K562 (cell line): ENCODE measurements around the gene FERMT3. TPM values are rescaled to one million over a fixed set of nuclear protein-coding genes. Genes with fewer than 3 reads are reported as not detected.
A peak's percentile ranks its signal among the peaks of the same experiment; 100 is the strongest.

ENCODE experiments used
- ADNP ChIP-seq: fragments of 200-800 bp; sonication (Bioruptor generic); IDR thresholded peaks from 2 replicates; pipeline ENCODE4 v1.6.1; 2016; ENCODE audit warnings: missing genetic modification characterization, missing compliant biosample characterization
- GTF2B ChIP-seq: IDR thresholded peaks from 2 replicates; pipeline ENCODE4 v1.6.1; 2011; ENCODE audit not compliant: insufficient read length; ENCODE audit errors: extremely low read depth
- HDAC3 ChIP-seq: fragments of 450-650 bp; IDR thresholded peaks from 2 replicates; pipeline ENCODE4 v1.6.1; 2018; ENCODE audit warnings: borderline replicate concordance, mild to moderate bottlenecking, moderate library complexity; ENCODE audit not compliant: partially characterized antibody
- HES1 ChIP-seq: fragments of 450-650 bp; IDR thresholded peaks from 2 replicates; pipeline ENCODE4 v1.6.1; 2016; ENCODE audit warnings: low read depth, mild to moderate bottlenecking, moderate library complexity
- HIVEP1 ChIP-seq: fragments of 250-450 bp; sonication (Bioruptor Pico); IDR thresholded peaks from 2 replicates; pipeline ENCODE4 v1.4.0; 2020; ENCODE audit warnings: mild to moderate bottlenecking
- L3MBTL2 ChIP-seq: fragments of 450-650 bp; IDR thresholded peaks from 2 replicates; pipeline ENCODE4 v1.6.1; 2016; ENCODE audit warnings: mild to moderate bottlenecking, moderate library complexity
- MXD1 ChIP-seq: fragments of 250-450 bp; sonication (Bioruptor Pico); IDR thresholded peaks from 2 replicates; pipeline ENCODE4 v1.8.0; 2021; ENCODE audit warnings: borderline replicate concordance, mild to moderate bottlenecking, moderate library complexity; ENCODE audit not compliant: poor library complexity, severe bottlenecking
- SIN3A ChIP-seq, 2 experiments: fragments of 150-350 bp in 1 of 2; IDR thresholded peaks; 2 replicates each; pipeline ENCODE4 v1.6.1; 2011 to 2016; ENCODE audit warnings: borderline replicate concordance in 2 of 2, low read depth in 2 of 2, low read length in 2 of 2, mild to moderate bottlenecking in 2 of 2, moderate library complexity in 2 of 2; ENCODE audit not compliant: control insufficient read depth in 1 of 2
- ZBTB11 ChIP-seq, 3 experiments: fragments of 200-800 bp in 1 of 3; fragments of 250-450 bp in 1 of 3; fragments of 450-650 bp in 1 of 3; sonication (Bioruptor Pico) in 1 of 3; sonication (Bioruptor generic) in 1 of 3; formaldehyde crosslinking in 1 of 3; IDR thresholded peaks; 2 replicates each; pipeline versions ENCODE4 v1.6.1 to v1.8.0; 2016 to 2022; ENCODE audit warnings: mild to moderate bottlenecking in 2 of 3, missing genetic modification characterization in 2 of 3, missing compliant biosample characterization in 1 of 3, moderate library complexity in 1 of 3
- ZNF311 ChIP-seq: fragments of 250-450 bp; sonication (Bioruptor Pico); IDR thresholded peaks from 2 replicates; pipeline ENCODE4 v1.4.0; 2020; ENCODE audit warnings: mild to moderate bottlenecking, moderate library complexity
- ZNF75A ChIP-seq: fragments of 450-650 bp; formaldehyde crosslinking; IDR thresholded peaks from 2 replicates; pipeline ENCODE4 v1.4.0; 2020; ENCODE audit warnings: mild to moderate bottlenecking
- polyA plus RNA-seq, 8 experiments: library from polyadenylated mRNA; depleted of rRNA in 4 of 8; stranded (reverse) in 5 of 8; unstranded in 3 of 8; fragments of >200 nt; fragmentation: Nextera tagmentation in 2 of 8; fragmentation: Illumina TruSeq in 1 of 8; extraction: Ambion mirVana in 2 of 8; extraction: Trizol in 1 of 8; gene quantifications; 2 replicates each; pipeline versions ENCODE4 v1.2.1 to v1.2.3, GENCODE V29; 2011 to 2014; ENCODE audit warnings: inconsistent platforms in 1 of 8, missing spikeins in 1 of 8
- total RNA-seq, 7 experiments: library from RNA; depleted of rRNA in 6 of 7; stranded (reverse); fragments of >200 nt in 6 of 7; fragmentation: Illumina TruSeq in 2 of 7; extraction: Trizol in 2 of 7; gene quantifications; 2 replicates each; pipeline versions ENCODE4 v1.2.1 to v1.2.3, GENCODE V29; 2011 to 2021; ENCODE audit warnings: low replicate concordance in 1 of 7
- TF ChIP-seq, protein P1 (sequence below): sonication (generic); formaldehyde crosslinking; IDR thresholded peaks from 2 replicates; pipeline ENCODE4 v1.9.0; 2022; ENCODE audit warnings: mild to moderate bottlenecking, missing genetic modification reagents
- TF ChIP-seq, protein P2 (sequence below): sonication (generic); formaldehyde crosslinking; IDR thresholded peaks from 2 replicates; pipeline ENCODE4 v1.8.0; 2022; ENCODE audit warnings: missing genetic modification reagents, mild to moderate bottlenecking, moderate library complexity, borderline replicate concordance
- TF ChIP-seq, protein P3 (sequence below): fragments of 250-450 bp; sonication (Bioruptor Pico); IDR thresholded peaks from 2 replicates; pipeline ENCODE4 v1.4.0; 2020; ENCODE audit warnings: borderline replicate concordance

The FERMT3 gene
- total and polyA plus RNA-seq, 9 of the 15 experiments (the other 6 are each of a cell fraction or from before 2014, with no cell fraction given), result 3.2 to 275 (median 79.7) TPM

GRCh38 chr11:64181506-64182411 is 24.8 kb upstream of the FERMT3 start (continued):
- TF ChIP-seq, protein P1, sequence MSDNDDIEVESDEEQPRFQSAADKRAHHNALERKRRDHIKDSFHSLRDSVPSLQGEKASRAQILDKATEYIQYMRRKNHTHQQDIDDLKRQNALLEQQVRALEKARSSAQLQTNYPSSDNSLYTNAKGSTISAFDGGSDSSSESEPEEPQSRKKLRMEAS, result peak; percentile 84
- TF ChIP-seq SIN3A (IDR thresholded peaks at IDR 0.05; ENCODE audit: borderline replicate concordance in 2 of 2, control insufficient read depth in 1 of 2, low read depth in 2 of 2, low read length in 2 of 2), result peak in 1 of 2 experiments; percentile 56; a peak in 1 of 4 replicates
- no peak for TF ChIP-seq ZNF311 (CRISPR knock-in tag)
- TF ChIP-seq, protein P2, sequence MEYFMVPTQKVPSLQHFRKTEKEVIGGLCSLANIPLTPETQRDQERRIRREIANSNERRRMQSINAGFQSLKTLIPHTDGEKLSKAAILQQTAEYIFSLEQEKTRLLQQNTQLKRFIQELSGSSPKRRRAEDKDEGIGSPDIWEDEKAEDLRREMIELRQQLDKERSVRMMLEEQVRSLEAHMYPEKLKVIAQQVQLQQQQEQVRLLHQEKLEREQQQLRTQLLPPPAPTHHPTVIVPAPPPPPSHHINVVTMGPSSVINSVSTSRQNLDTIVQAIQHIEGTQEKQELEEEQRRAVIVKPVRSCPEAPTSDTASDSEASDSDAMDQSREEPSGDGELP (CRISPR knock-in tag), result peak; percentile 91
- TF ChIP-seq GTF2B, result no peak
- no peak for TF ChIP-seq HIVEP1 (CRISPR knock-in tag)
- no peak for TF ChIP-seq ADNP (tag)
- no peak for TF ChIP-seq ZNF75A (CRISPR knock-in tag)
- TF ChIP-seq, protein P3, sequence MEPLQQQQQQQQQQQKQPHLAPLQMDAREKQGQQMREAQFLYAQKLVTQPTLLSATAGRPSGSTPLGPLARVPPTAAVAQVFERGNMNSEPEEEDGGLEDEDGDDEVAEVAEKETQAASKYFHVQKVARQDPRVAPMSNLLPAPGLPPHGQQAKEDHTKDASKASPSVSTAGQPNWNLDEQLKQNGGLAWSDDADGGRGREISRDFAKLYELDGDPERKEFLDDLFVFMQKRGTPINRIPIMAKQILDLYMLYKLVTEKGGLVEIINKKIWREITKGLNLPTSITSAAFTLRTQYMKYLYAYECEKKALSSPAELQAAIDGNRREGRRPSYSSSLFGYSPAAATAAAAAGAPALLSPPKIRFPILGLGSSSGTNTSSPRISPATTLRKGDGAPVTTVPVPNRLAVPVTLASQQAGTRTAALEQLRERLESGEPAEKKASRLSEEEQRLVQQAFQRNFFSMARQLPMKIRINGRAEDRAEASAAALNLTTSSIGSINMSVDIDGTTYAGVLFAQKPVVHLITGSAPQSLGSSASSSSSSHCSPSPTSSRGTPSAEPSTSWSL (CRISPR knock-in tag), result no peak
- TF ChIP-seq L3MBTL2, result peak; percentile 88
- TF ChIP-seq HES1, result no peak
- no peak for TF ChIP-seq HDAC3
- no peak for TF ChIP-seq ZBTB11 (CRISPR knock-in tag; IDR thresholded peaks at IDR 0.05)
- TF ChIP-seq MXD1 (CRISPR knock-in tag), result no peak
